NB4 (cell line): ENCODE measurements around the gene CCDC85C.

Experiments
- POLR2A ChIP-seq: IDR thresholded peaks from 2 replicates; pipeline ENCODE4 v1.6.1; 2011; ENCODE audit warnings: mild to moderate bottlenecking; ENCODE audit not compliant: insufficient read length; ENCODE audit errors: extremely low read depth
- TF ChIP-seq, protein P1 (sequence below): IDR thresholded peaks from one replicate; pipeline ENCODE4 v1.5.1; 2012; ENCODE audit warnings: low read depth, low read length
- TF ChIP-seq, protein P2 (sequence below): IDR thresholded peaks from 2 replicates; pipeline ENCODE4 v1.6.1; 2011; ENCODE audit warnings: low read depth, low read length

DNA sequence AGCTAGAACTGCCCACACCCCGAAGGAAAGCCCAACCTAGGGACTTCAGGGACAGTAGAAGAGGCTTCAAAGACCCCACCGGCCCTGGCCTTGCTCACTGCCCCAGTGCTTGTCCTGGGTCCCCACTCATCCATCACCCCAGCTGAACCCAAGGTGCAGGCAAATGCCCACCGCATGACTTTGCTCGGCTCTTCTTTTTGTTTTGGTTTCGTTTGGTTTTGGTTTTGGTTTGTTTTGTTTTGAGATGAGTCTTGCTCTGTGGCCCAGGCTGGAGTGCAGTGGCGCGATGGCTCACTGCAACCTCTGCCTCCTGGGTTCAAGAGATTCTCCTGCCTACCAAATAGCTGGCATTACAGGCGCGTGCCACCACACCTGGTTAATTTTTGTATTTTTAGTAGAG lies 9.0 kb downstream of the CCDC85C start:
- TF ChIP-seq, protein P1, sequence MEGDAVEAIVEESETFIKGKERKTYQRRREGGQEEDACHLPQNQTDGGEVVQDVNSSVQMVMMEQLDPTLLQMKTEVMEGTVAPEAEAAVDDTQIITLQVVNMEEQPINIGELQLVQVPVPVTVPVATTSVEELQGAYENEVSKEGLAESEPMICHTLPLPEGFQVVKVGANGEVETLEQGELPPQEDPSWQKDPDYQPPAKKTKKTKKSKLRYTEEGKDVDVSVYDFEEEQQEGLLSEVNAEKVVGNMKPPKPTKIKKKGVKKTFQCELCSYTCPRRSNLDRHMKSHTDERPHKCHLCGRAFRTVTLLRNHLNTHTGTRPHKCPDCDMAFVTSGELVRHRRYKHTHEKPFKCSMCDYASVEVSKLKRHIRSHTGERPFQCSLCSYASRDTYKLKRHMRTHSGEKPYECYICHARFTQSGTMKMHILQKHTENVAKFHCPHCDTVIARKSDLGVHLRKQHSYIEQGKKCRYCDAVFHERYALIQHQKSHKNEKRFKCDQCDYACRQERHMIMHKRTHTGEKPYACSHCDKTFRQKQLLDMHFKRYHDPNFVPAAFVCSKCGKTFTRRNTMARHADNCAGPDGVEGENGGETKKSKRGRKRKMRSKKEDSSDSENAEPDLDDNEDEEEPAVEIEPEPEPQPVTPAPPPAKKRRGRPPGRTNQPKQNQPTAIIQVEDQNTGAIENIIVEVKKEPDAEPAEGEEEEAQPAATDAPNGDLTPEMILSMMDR = no peak
- TF ChIP-seq POLR2A = no peak
- TF ChIP-seq, protein P2, sequence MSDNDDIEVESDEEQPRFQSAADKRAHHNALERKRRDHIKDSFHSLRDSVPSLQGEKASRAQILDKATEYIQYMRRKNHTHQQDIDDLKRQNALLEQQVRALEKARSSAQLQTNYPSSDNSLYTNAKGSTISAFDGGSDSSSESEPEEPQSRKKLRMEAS = no peak
